ENCODE measurements around the gene TFIP11.

GRCh38 chr22:26448941-26449340 is 63.3 kb downstream of the TFIP11 start:
- TF ChIP-seq POLR2AphosphoS5 (IDR thresholded peaks at IDR 0.05) = no peak
- TF ChIP-seq CTCF (IDR thresholded peaks at IDR 0.05) = no peak

Measured in prostate gland (tissue), 2 donors.